H9 (cell line): ENCODE measurements around the gene SOS1. TPM values are rescaled to one million over a fixed set of nuclear protein-coding genes. Genes with fewer than 3 reads are reported as not detected.

ENCODE experiments used
- DNase-seq: peaks from one replicate; pipeline ENCODE4 v3.0.0-alpha.2; 2017
- H2AFZ ChIP-seq: one replicate; pipeline ENCODE4 v1.6.1; 2013; ENCODE audit warnings: mild to moderate bottlenecking, low read length, control low read depth, moderate library complexity
- H2AK5ac ChIP-seq: 2 replicates; pipeline ENCODE4 v1.6.1; 2013; ENCODE audit warnings: low read length, control low read depth, mixed read lengths; ENCODE audit not compliant: insufficient read length
- H2BK120ac ChIP-seq: one replicate; pipeline ENCODE4 v1.6.1; 2013; ENCODE audit warnings: low read depth, mild to moderate bottlenecking, low read length, control low read depth, inconsistent platforms; ENCODE audit not compliant: poor library complexity, severe bottlenecking
- H2BK12ac ChIP-seq: 2 replicates; pipeline ENCODE4 v1.6.1; 2013; ENCODE audit warnings: low read length, control low read depth, mixed read lengths, low read depth; ENCODE audit not compliant: insufficient read length
- H2BK15ac ChIP-seq: 2 replicates; pipeline ENCODE4 v1.6.1; 2013; ENCODE audit warnings: low read depth, low read length, control low read depth
- H2BK20ac ChIP-seq: one replicate; pipeline ENCODE4 v1.6.1; 2013; ENCODE audit warnings: low read depth, mild to moderate bottlenecking, low read length, control low read depth, inconsistent platforms; ENCODE audit not compliant: poor library complexity, severe bottlenecking
- H2BK5ac ChIP-seq: 2 replicates; pipeline ENCODE4 v1.6.1; 2013; ENCODE audit warnings: low read length, control low read depth, mixed read lengths; ENCODE audit not compliant: insufficient read length
- H3K14ac ChIP-seq: 2 replicates; pipeline ENCODE4 v1.6.1; 2013; ENCODE audit warnings: low read length, control low read depth; ENCODE audit not compliant: insufficient read depth
- H3K18ac ChIP-seq: 2 replicates; pipeline ENCODE4 v1.6.1; 2013; ENCODE audit warnings: low read depth, mild to moderate bottlenecking, mixed read lengths, low read length, control low read depth; ENCODE audit not compliant: insufficient read length
- H3K23ac ChIP-seq: 2 replicates; pipeline ENCODE4 v1.6.1; 2013; ENCODE audit warnings: low read length, control low read depth, mixed read lengths, low read depth; ENCODE audit not compliant: insufficient read length
- H3K23me2 ChIP-seq: 2 replicates; pipeline ENCODE4 v1.6.1; 2013; ENCODE audit warnings: low read depth, mild to moderate bottlenecking, mixed read lengths, low read length, control low read depth; ENCODE audit not compliant: insufficient read length, poor library complexity, severe bottlenecking
- H3K27ac ChIP-seq: 2 replicates; pipeline ENCODE4 v1.5.1; 2013; ENCODE audit warnings: low read length, control low read depth, mixed read lengths, low read depth; ENCODE audit not compliant: insufficient read length
- H3K27me3 ChIP-seq: 2 replicates; pipeline ENCODE4 v1.6.1; 2013; ENCODE audit warnings: low read length, control low read depth, inconsistent platforms; ENCODE audit not compliant: insufficient read depth
- H3K4ac ChIP-seq: 2 replicates; pipeline ENCODE4 v1.6.1; 2013; ENCODE audit warnings: low read depth, mild to moderate bottlenecking, control low read depth, inconsistent platforms, low read length, moderate library complexity
- H3K4me1 ChIP-seq: 2 replicates; pipeline ENCODE4 v1.6.1; 2013; ENCODE audit warnings: low read length, control low read depth, inconsistent platforms; ENCODE audit not compliant: insufficient read depth
- H3K4me2 ChIP-seq: 2 replicates; pipeline ENCODE4 v1.6.1; 2013; ENCODE audit warnings: low read length, control low read depth, mixed read lengths; ENCODE audit not compliant: insufficient read length, insufficient read depth
- H3K56ac ChIP-seq: 2 replicates; pipeline ENCODE4 v1.6.1; 2013; ENCODE audit warnings: low read depth, mild to moderate bottlenecking, mixed read lengths, low read length, control low read depth; ENCODE audit not compliant: insufficient read length
- H3K79me1 ChIP-seq: 2 replicates; pipeline ENCODE4 v1.6.1; 2013; ENCODE audit warnings: low read depth, mild to moderate bottlenecking, moderate library complexity, low read length, control low read depth, inconsistent platforms; ENCODE audit not compliant: insufficient read depth, poor library complexity, severe bottlenecking
- H3K79me2 ChIP-seq: 2 replicates; pipeline ENCODE4 v1.6.1; 2013; ENCODE audit warnings: low read length, control low read depth, inconsistent platforms; ENCODE audit not compliant: insufficient read depth
- H3K9ac ChIP-seq: 2 replicates; pipeline ENCODE4 v1.6.1; 2013; ENCODE audit warnings: low read length, control low read depth, mixed read lengths; ENCODE audit not compliant: insufficient read length; ENCODE audit errors: extremely low read depth
- H3K9me3 ChIP-seq: one replicate; pipeline ENCODE4 v1.6.1; 2013; ENCODE audit warnings: low read depth, low read length, inconsistent platforms; ENCODE audit not compliant: control insufficient read depth
- H3T11ph ChIP-seq: one replicate; pipeline ENCODE4 v1.6.1; 2013; ENCODE audit warnings: mild to moderate bottlenecking, low read length, control low read depth, inconsistent platforms
- H4K20me1 ChIP-seq: one replicate; pipeline ENCODE4 v1.6.1; 2013; ENCODE audit not compliant: control insufficient read depth, insufficient read length, insufficient read depth
- H4K5ac ChIP-seq: 2 replicates; pipeline ENCODE4 v1.6.1; 2013; ENCODE audit warnings: low read depth, mild to moderate bottlenecking, mixed read lengths, low read length, control low read depth; ENCODE audit not compliant: insufficient read length
- H4K8ac ChIP-seq: replicated peaks from 2 replicates; pipeline ENCODE4 v1.6.1; 2013; ENCODE audit warnings: low read length, control low read depth, mixed read lengths, low read depth; ENCODE audit not compliant: insufficient read length
- H4K91ac ChIP-seq: 2 replicates; pipeline ENCODE4 v1.6.1; 2013; ENCODE audit warnings: low read depth, mild to moderate bottlenecking, moderate library complexity, mixed read lengths, low read length, control low read depth; ENCODE audit not compliant: insufficient read length
- H3K27ac Mint-ChIP-seq, 3 experiments: 2 replicates in 2 of 3; 3 replicates in 1 of 3; pipeline ENCODE4 v1.8.0; 2020 to 2021; ENCODE audit warnings: mixed read lengths in 3 of 3, mild to moderate bottlenecking in 1 of 3, moderate library complexity in 1 of 3
- H3K27me3 Mint-ChIP-seq: 2 replicates; pipeline ENCODE4 v1.8.0; 2021; ENCODE audit warnings: low read depth, mild to moderate bottlenecking, moderate library complexity, mixed read lengths
- H3K36me3 Mint-ChIP-seq, 3 experiments: 2 replicates in 2 of 3; 3 replicates in 1 of 3; pipeline ENCODE4 v1.8.0; 2020 to 2021; ENCODE audit warnings: low read depth in 3 of 3, mixed read lengths in 3 of 3; ENCODE audit not compliant: insufficient read depth in 1 of 3
- H3K4me1 Mint-ChIP-seq, 2 experiments: 2 replicates each; pipeline ENCODE4 v1.8.0; 2020; ENCODE audit warnings: mixed read lengths in 2 of 2
- H3K4me3 Mint-ChIP-seq, 2 experiments: 2 replicates in 1 of 2; 3 replicates in 1 of 2; pipeline ENCODE4 v1.8.0; 2020 to 2021; ENCODE audit warnings: mild to moderate bottlenecking in 2 of 2, mixed read lengths in 2 of 2, moderate library complexity in 1 of 2
- H3K9me3 Mint-ChIP-seq, 2 experiments: 2 replicates in 1 of 2; 3 replicates in 1 of 2; pipeline ENCODE4 v1.8.0; 2020; ENCODE audit warnings: mild to moderate bottlenecking in 2 of 2, mixed read lengths in 2 of 2, moderate library complexity in 1 of 2
- CTCF ChIP-seq: fragments of 200-600 bp; sonication (generic); conservative IDR thresholded peaks from 3 replicates; pipeline ENCODE4 v1.8.0; 2021; ENCODE audit warnings: antibody characterized with exemption, mild to moderate bottlenecking
- WGBS: extraction: QIAGEN DNeasy Blood & Tissue Kit; methylation state at CpG from one replicate; pipeline ENCODE4 v1.1.7; 2013; ENCODE audit warnings: missing lambda C conversion rate, low lambda C conversion rate, mixed read lengths; ENCODE audit not compliant: insufficient read length; ENCODE audit errors: extremely low coverage; 5-methylcytosine and 5-hydroxymethylcytosine counted together
- total RNA-seq: library from RNA; stranded (reverse); gene quantifications from 2 replicates; pipeline ENCODE4 v1.2.1, GENCODE V29; 2021

SOS1 gene
- total RNA-seq, 1 experiment from 2014 or later: 35.8 TPM

- Histone ChIP-seq H3K14ac (no peak overlapping the region), H2BK120ac (no peak overlapping the region), H2AK5ac (no peak overlapping the region), H4K91ac (no peak overlapping the region), H2AFZ (no peak overlapping the region), H3K4me1 (no peaks in the 10 kb centered on the region), H4K20me1 (no peaks in the 10 kb centered on the region), H3K56ac (no peak overlapping the region), H4K8ac (no peak overlapping the region), H3K4ac (no peak overlapping the region), H3K23me2 (no peaks in the 10 kb centered on the region), H3K79me2 (no peaks in the 10 kb centered on the region), H2BK20ac (no peak overlapping the region), H3K27me3 (no peaks in the 10 kb centered on the region), H4K5ac (no peak overlapping the region), H3K4me2 (no peak overlapping the region), H3K9ac (no peak overlapping the region), H2BK15ac (no peak overlapping the region), H3T11ph (no peak overlapping the region), H3K79me1 (no peaks in the 10 kb centered on the region), H3K9me3 (no peaks in the 10 kb centered on the region), H2BK12ac (no peak overlapping the region), H3K27ac (no peak overlapping the region), H3K23ac (no peak overlapping the region), H2BK5ac (no peak overlapping the region), H3K18ac (no peak overlapping the region)
- Mint-ChIP-seq H3K4me1 (peaks cover 14 to 27% of the 10 kb centered on the region in 2 experiments), H3K36me3 (peaks cover 0 to 3% (median 2%) of the 10 kb centered on the region in 3 experiments; a peak in 3 of 7 replicates), H3K9me3 (no peaks in the 10 kb centered on the region), H3K4me3 (no peak overlapping the region), H3K27ac (peak overlapping the region in 2 of 3 experiments; percentile 65 to 81; a peak in 4 of 7 replicates), H3K27me3 (no peaks in the 10 kb centered on the region)
- no CpG with 5 or more reads among the region's 4 CpGs for WGBS
- TF ChIP-seq CTCF: no peak
- DNase-seq: no peak
Observed at GRCh38 chr2:39061280-39061679, 59.6 kb downstream of the SOS1 start.
